SK-N-SH (cell line): Measurements from ENCODE around the gene PI4K2B.

Experiments
- EP300 ChIP-seq, 2 experiments: IDR thresholded peaks; 2 replicates each; pipeline versions ENCODE4 v1.4.0 to v1.6.1; 2012; ENCODE audit warnings: borderline replicate concordance in 1 of 2, low read depth in 1 of 2, low read length in 1 of 2
- TAF1 ChIP-seq: IDR thresholded peaks from 2 replicates; pipeline ENCODE4 v1.6.1; 2012; ENCODE audit warnings: low read depth, mild to moderate bottlenecking, low read length, moderate library complexity, borderline replicate concordance
- TF ChIP-seq, protein P1 (sequence below): fragments of 200-600 bp; sonication (generic); IDR thresholded peaks from 2 replicates; pipeline ENCODE4 v1.6.1; 2017; ENCODE audit warnings: antibody characterized with exemption, mild to moderate bottlenecking, moderate library complexity

DNA sequence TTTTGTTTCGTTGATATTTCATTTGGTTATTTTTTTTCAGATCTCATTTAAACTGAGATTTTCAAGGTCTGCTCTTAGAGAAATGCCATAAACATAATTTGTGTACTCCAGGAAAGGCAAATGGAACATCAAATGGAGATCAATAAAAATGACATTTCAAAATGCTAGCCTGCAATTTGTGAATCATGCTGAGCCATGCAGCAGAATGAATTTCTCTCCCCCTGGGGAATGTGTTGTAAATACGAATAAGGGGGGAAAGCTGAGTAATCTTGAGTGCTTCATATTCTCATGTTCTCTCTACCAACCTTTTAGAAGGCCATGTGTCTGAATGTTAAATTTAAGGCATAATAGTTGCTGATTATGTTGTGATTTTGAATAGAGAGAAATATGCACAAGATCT is 86.5 kb downstream of the PI4K2B start:
- TF ChIP-seq, protein P1, sequence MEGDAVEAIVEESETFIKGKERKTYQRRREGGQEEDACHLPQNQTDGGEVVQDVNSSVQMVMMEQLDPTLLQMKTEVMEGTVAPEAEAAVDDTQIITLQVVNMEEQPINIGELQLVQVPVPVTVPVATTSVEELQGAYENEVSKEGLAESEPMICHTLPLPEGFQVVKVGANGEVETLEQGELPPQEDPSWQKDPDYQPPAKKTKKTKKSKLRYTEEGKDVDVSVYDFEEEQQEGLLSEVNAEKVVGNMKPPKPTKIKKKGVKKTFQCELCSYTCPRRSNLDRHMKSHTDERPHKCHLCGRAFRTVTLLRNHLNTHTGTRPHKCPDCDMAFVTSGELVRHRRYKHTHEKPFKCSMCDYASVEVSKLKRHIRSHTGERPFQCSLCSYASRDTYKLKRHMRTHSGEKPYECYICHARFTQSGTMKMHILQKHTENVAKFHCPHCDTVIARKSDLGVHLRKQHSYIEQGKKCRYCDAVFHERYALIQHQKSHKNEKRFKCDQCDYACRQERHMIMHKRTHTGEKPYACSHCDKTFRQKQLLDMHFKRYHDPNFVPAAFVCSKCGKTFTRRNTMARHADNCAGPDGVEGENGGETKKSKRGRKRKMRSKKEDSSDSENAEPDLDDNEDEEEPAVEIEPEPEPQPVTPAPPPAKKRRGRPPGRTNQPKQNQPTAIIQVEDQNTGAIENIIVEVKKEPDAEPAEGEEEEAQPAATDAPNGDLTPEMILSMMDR, result no peak
- no peak for TF ChIP-seq TAF1
- TF ChIP-seq EP300 (IDR thresholded peaks at IDR 0.05; ENCODE audit: borderline replicate concordance in 1 of 2, low read depth in 1 of 2, low read length in 1 of 2), result no peak
